OCI-LY7 (cell line): ENCODE results near the gene NAALADL2. TPM values are rescaled to one million over a fixed set of nuclear protein-coding genes. Genes with fewer than 3 reads are reported as not detected.
"Not testable (repeated sequence)": the region's sequence is repeated elsewhere in the genome, so short reads cannot be mapped to it uniquely, and the experiment has no call there.

ENCODE experiments used
- BruUV-seq: library from RNA; stranded (reverse); fragments of 400-500 nt; replicated peaks from 2 replicates; lab custom pipeline; 2021; lab: Mats Ljungman, UMichigan
- CTCF ChIA-PET: fragments of 300-600 bp; sonication (Branson Sonifier 250); formaldehyde crosslinking; loops from one replicate; lab custom pipeline; 2022; ENCODE audit warnings: antibody characterized with exemption; ENCODE audit not compliant: unreplicated experiment; lab: Charles Lee
- POLR2A ChIA-PET: fragments of 300-600 bp; sonication (Branson Sonifier 250); formaldehyde crosslinking; loops from one replicate; lab custom pipeline; 2022; ENCODE audit warnings: antibody characterized with exemption; lab: Charles Lee
- DNase-seq: peaks from one replicate; pipeline ENCODE4 v3.0.0-alpha.2; 2015; ENCODE audit warnings: low spot score
- H2AFZ ChIP-seq: fragments of 200-600 bp; sonication (generic), shearing (Covaris generic); 2 replicates; pipeline ENCODE4 v1.6.1; 2014; ENCODE audit warnings: mild to moderate bottlenecking, antibody characterized with exemption, low read length, moderate library complexity
- H3K27ac ChIP-seq: fragments of 200-600 bp; sonication (generic); 2 replicates; pipeline ENCODE4 v1.5.1; 2014; ENCODE audit warnings: mixed run types, low read depth, mild to moderate bottlenecking, moderate library complexity, low read length, inconsistent platforms; ENCODE audit not compliant: poor library complexity, severe bottlenecking
- H3K36me3 ChIP-seq: fragments of 200-600 bp; sonication (generic); 2 replicates; pipeline ENCODE4 v1.6.1; 2014; ENCODE audit warnings: mild to moderate bottlenecking, antibody characterized with exemption, low read length, moderate library complexity, mixed read lengths; ENCODE audit not compliant: insufficient read depth
- H3K4me1 ChIP-seq: fragments of 200-600 bp; sonication (generic); 2 replicates; pipeline ENCODE4 v1.5.1; 2014; ENCODE audit warnings: mild to moderate bottlenecking, low read length; ENCODE audit not compliant: insufficient read depth, poor library complexity, severe bottlenecking
- H3K4me2 ChIP-seq: fragments of 200-600 bp; sonication (generic); 2 replicates; pipeline ENCODE4 v1.6.1; 2014; ENCODE audit warnings: mild to moderate bottlenecking, low read length
- H3K4me3 ChIP-seq: fragments of 200-600 bp; sonication (generic); 2 replicates; pipeline ENCODE4 v1.5.1; 2014; ENCODE audit warnings: mild to moderate bottlenecking, low read depth, low read length; ENCODE audit not compliant: poor library complexity, severe bottlenecking
- H3K79me2 ChIP-seq: fragments of 200-600 bp; sonication (generic); 2 replicates; pipeline ENCODE4 v1.6.1; 2016; ENCODE audit warnings: low read depth, mild to moderate bottlenecking, low read length, moderate library complexity, mixed read lengths; ENCODE audit not compliant: insufficient read depth
- H3K9me2 ChIP-seq: fragments of 200-600 bp; sonication (generic); 2 replicates; pipeline ENCODE4 v1.6.1; 2016; ENCODE audit warnings: mild to moderate bottlenecking, low read length, mixed read lengths; ENCODE audit not compliant: insufficient read depth
- H3K9me3 ChIP-seq: fragments of 200-600 bp; sonication (generic); 2 replicates; pipeline ENCODE4 v1.6.1; 2014; ENCODE audit warnings: mild to moderate bottlenecking, mixed run types, low read length, mixed read lengths
- H4K20me1 ChIP-seq: fragments of 200-600 bp; sonication (generic); 2 replicates; pipeline ENCODE4 v1.6.1; 2014; ENCODE audit warnings: mild to moderate bottlenecking, antibody characterized with exemption, low read length, moderate library complexity, mixed read lengths; ENCODE audit not compliant: insufficient read depth
- CTCF ChIP-seq: fragments of 200-600 bp; sonication (generic); conservative IDR thresholded peaks from 2 replicates; pipeline ENCODE4 v1.5.1; 2014; ENCODE audit warnings: mild to moderate bottlenecking, antibody characterized with exemption, low read length, moderate library complexity, mixed read lengths
- EZH2phosphoT487 ChIP-seq: fragments of 200-600 bp; sonication (generic); IDR thresholded peaks from 2 replicates; pipeline ENCODE4 v1.6.1; 2018; ENCODE audit warnings: low read depth, borderline replicate concordance, mild to moderate bottlenecking, mixed run types, antibody characterized with exemption, low read length, moderate library complexity, mixed read lengths
- intact Hi-C: fragments of 100-400 bp; cut with micrococcal nuclease; formaldehyde crosslinking; loops from one replicate; pipeline ENCODE4 v1.10.0; 2022; ENCODE audit not compliant: unreplicated experiment
- total RNA-seq, 2 experiments: library from RNA; depleted of rRNA in 1 of 2; stranded (reverse); fragments of >200 nt in 1 of 2; shearing (Covaris generic) in 1 of 2; gene quantifications; 2 replicates each; pipeline ENCODE4 v1.2.3, GENCODE V29; 2014 to 2022

Gene NAALADL2
- total RNA-seq, 2 experiments from 2014 or later, result 0.25 to 0.70 TPM

GRCh38 chr3:175422744-175423143 lies 563.6 kb downstream of the NAALADL2 start:
- Histone ChIP-seq H3K27ac (no peak overlapping the region), H3K9me2 (no peaks in the 10 kb centered on the region), H3K36me3 (no peaks in the 10 kb centered on the region), H4K20me1 (no peaks in the 10 kb centered on the region), H2AFZ (no peak overlapping the region), H3K4me2 (no peak overlapping the region), H3K79me2 (no peaks in the 10 kb centered on the region), H3K4me3 (no peak overlapping the region), H3K9me3 (no peaks in the 10 kb centered on the region), H3K4me1 (no peaks in the 10 kb centered on the region)
- intact Hi-C loops, result no loop called here
- DNase-seq, result no peak
- POLR2A ChIA-PET, result interaction anchor here (0.7 kb wide), 1 partner anchor 1107 kb away, joined by 5 read pairs; no protein-coding TSS in a partner anchor
- CTCF ChIA-PET, result no interaction called here
- no TSS peak for BruUV-seq
- TF ChIP-seq EZH2phosphoT487 (no peak), CTCF (no peak)

DNA sequence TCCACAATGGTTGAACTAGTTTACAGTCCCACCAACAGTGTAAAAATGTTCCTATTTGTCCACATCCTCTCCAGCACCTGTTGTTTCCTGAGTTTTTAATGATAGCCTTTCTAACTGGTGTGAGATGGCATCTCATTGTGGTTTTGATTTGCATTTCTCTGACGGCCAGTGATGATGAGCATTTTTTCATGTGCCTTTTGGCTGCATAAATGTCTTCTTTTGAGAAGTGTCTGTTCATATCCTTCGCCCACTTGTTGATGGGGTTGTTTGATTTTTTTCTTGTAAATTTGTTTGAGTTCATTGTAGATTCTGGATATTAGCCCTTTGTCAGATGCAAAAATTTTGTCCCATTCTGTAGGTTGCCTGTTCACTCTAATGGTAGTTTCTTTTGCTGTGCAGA lies 564.7 kb downstream of the NAALADL2 start:
- CTCF ChIA-PET, H3K79me2 ChIP-seq, BruUV-seq, H3K4me1 ChIP-seq, POLR2A ChIA-PET, H3K4me2 ChIP-seq, intact Hi-C loops, DNase-seq, H3K9me3 ChIP-seq, H3K27ac ChIP-seq, H3K4me3 ChIP-seq, H3K36me3 ChIP-seq, H3K9me2 ChIP-seq, H2AFZ ChIP-seq, H4K20me1 ChIP-seq: not testable (repeated sequence)

DNA sequence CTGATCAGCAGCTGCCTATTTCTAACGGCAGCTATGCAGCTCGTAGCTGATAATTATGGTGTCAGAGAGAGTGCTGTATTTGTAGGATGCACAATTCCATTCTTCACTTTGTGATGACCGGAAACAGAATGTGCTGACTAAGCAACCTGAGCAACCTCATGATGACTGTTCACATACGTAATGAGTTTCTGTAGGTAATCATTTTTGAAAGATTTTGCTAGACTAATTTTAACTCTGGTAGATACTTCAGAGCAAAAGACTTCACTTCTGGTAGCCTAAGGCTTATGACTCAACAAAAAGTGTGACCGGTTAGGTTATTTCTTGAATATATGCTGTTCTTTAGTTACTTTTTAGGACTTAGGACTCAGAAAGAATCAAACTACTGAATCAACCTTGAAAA lies 567.7 kb downstream of the NAALADL2 start:
- TF ChIP-seq CTCF (no peak), EZH2phosphoT487 (no peak)
- Histone ChIP-seq H3K9me3 (no peaks in the 10 kb centered on the region), H3K79me2 (no peaks in the 10 kb centered on the region), H3K9me2 (no peaks in the 10 kb centered on the region), H3K4me2 (no peak overlapping the region), H2AFZ (no peak overlapping the region), H3K27ac (no peak overlapping the region), H3K4me3 (no peak overlapping the region), H4K20me1 (no peaks in the 10 kb centered on the region), H3K4me1 (no peaks in the 10 kb centered on the region), H3K36me3 (no peaks in the 10 kb centered on the region)
- no TSS peak for BruUV-seq
- intact Hi-C loops, result no loop called here
- POLR2A ChIA-PET, result interaction anchor here (0.7 kb wide), 2 partner anchors 12 to 42 kb away, joined by 3 to 4 read pairs; no protein-coding TSS in a partner anchor
- no peak for DNase-seq
- CTCF ChIA-PET, result no interaction called here
